SK-N-SH treated with all-trans-retinoic acid at 6 μM for 48 hours (cell line): Measurements from ENCODE around the gene CDC42EP5.

ENCODE experiments used
- ATAC-seq: fragments of 200-7000 bp; cut with Tn5 transposase; 3 replicates; pipeline ENCODE4 v1.9.1; 2020; ENCODE audit warnings: mild to moderate bottlenecking, moderate library complexity
- ARNTL ChIP-seq: fragments of 450-650 bp; formaldehyde crosslinking; IDR thresholded peaks from 2 replicates; pipeline ENCODE4 v1.5.0; 2020; ENCODE audit warnings: low read depth, mild to moderate bottlenecking, moderate library complexity, borderline replicate concordance
- BACH2 ChIP-seq: fragments of 250-450 bp; sonication (Bioruptor Pico); IDR thresholded peaks from 2 replicates; pipeline ENCODE4 v1.9.0; 2021; ENCODE audit warnings: mild to moderate bottlenecking, borderline replicate concordance
- CREB5 ChIP-seq: fragments of 250-450 bp; sonication (Bioruptor Pico); IDR thresholded peaks from 2 replicates; pipeline ENCODE4 v1.5.1; 2020; ENCODE audit warnings: low read depth, mild to moderate bottlenecking, moderate library complexity
- CSDC2 ChIP-seq: fragments of 250-450 bp; sonication (Bioruptor Pico); IDR thresholded peaks from 2 replicates; pipeline ENCODE4 v1.5.0; 2020; ENCODE audit warnings: mild to moderate bottlenecking, moderate library complexity
- CSRNP3 ChIP-seq: fragments of 250-450 bp; sonication (Bioruptor Pico); IDR thresholded peaks from 2 replicates; pipeline ENCODE4 v1.5.1; 2021; ENCODE audit warnings: mild to moderate bottlenecking, moderate library complexity
- ESRRG ChIP-seq: fragments of 250-450 bp; sonication (Bioruptor Pico); IDR thresholded peaks from 2 replicates; pipeline ENCODE4 v1.6.1; 2021; ENCODE audit warnings: mild to moderate bottlenecking
- GLIS3 ChIP-seq: fragments of 250-450 bp; sonication (Bioruptor Pico); IDR thresholded peaks from 2 replicates; pipeline ENCODE4 v1.5.0; 2020; ENCODE audit warnings: mild to moderate bottlenecking, moderate library complexity
- ISL1 ChIP-seq: fragments of 250-450 bp; sonication (Bioruptor Pico); IDR thresholded peaks from 2 replicates; pipeline ENCODE4 v2.1.2; 2022; ENCODE audit warnings: mild to moderate bottlenecking, moderate library complexity
- OSR1 ChIP-seq: fragments of 250-450 bp; sonication (Bioruptor Pico); IDR thresholded peaks from 2 replicates; pipeline ENCODE4 v1.8.0; 2022; ENCODE audit warnings: moderate library complexity, mild to moderate bottlenecking, inconsistent platforms
- PPARA ChIP-seq: fragments of 250-450 bp; sonication (Bioruptor Pico); IDR thresholded peaks from 2 replicates; pipeline ENCODE4 v1.5.0; 2020; ENCODE audit warnings: mild to moderate bottlenecking, borderline replicate concordance
- RARB ChIP-seq: fragments of 250-450 bp; sonication (Bioruptor Pico); IDR thresholded peaks from 2 replicates; pipeline ENCODE4 v1.8.0; 2021; ENCODE audit warnings: mild to moderate bottlenecking, moderate library complexity
- SNAI2 ChIP-seq: fragments of 250-450 bp; sonication (Bioruptor Pico); IDR thresholded peaks from 2 replicates; pipeline ENCODE4 v1.5.0; 2020; ENCODE audit warnings: mild to moderate bottlenecking, moderate library complexity
- TCF4 ChIP-seq: fragments of 250-450 bp; sonication (Bioruptor Pico); IDR thresholded peaks from 2 replicates; pipeline ENCODE4 v1.8.0; 2021; ENCODE audit warnings: mild to moderate bottlenecking, moderate library complexity, borderline replicate concordance
- TOX ChIP-seq: fragments of 250-450 bp; sonication (Bioruptor Pico); IDR thresholded peaks from 2 replicates; pipeline ENCODE4 v1.8.0; 2021; ENCODE audit warnings: mild to moderate bottlenecking, moderate library complexity, borderline replicate concordance
- TSHZ2 ChIP-seq: fragments of 250-450 bp; sonication (Bioruptor Pico); IDR thresholded peaks from 2 replicates; pipeline ENCODE4 v1.5.0; 2020; ENCODE audit warnings: mild to moderate bottlenecking, moderate library complexity
- ZC3H10 ChIP-seq: fragments of 250-450 bp; sonication (Bioruptor Pico); IDR thresholded peaks from 2 replicates; pipeline ENCODE4 v1.5.1; 2021; ENCODE audit warnings: mild to moderate bottlenecking, moderate library complexity
- ZFP3 ChIP-seq: fragments of 250-450 bp; sonication (Bioruptor Pico); IDR thresholded peaks from 2 replicates; pipeline ENCODE4 v1.5.0; 2020; ENCODE audit warnings: mild to moderate bottlenecking, moderate library complexity
- ZFP30 ChIP-seq: fragments of 450-650 bp; formaldehyde crosslinking; IDR thresholded peaks from 2 replicates; pipeline ENCODE4 v1.5.0; 2022; ENCODE audit warnings: mild to moderate bottlenecking, moderate library complexity
- ZNF70 ChIP-seq: fragments of 450-650 bp; formaldehyde crosslinking; IDR thresholded peaks from 2 replicates; pipeline ENCODE4 v1.5.0; 2020; ENCODE audit warnings: mild to moderate bottlenecking, moderate library complexity
- ZNF8 ChIP-seq: fragments of 450-650 bp; formaldehyde crosslinking; IDR thresholded peaks from 2 replicates; pipeline ENCODE4 v1.5.0; 2020; ENCODE audit warnings: mild to moderate bottlenecking, moderate library complexity
- TF ChIP-seq, protein P1 (sequence below): fragments of 250-450 bp; sonication (Bioruptor Pico); IDR thresholded peaks from 2 replicates; pipeline ENCODE4 v1.8.0; 2021; ENCODE audit warnings: low read depth, mild to moderate bottlenecking, moderate library complexity, borderline replicate concordance
- TF ChIP-seq, protein P2 (sequence below): fragments of 250-450 bp; sonication (Bioruptor Pico); IDR thresholded peaks from 2 replicates; pipeline ENCODE4 v1.8.0; 2020; ENCODE audit warnings: mild to moderate bottlenecking, moderate library complexity, borderline replicate concordance

Gene CDC42EP5

GRCh38 chr19:54481326-54481930 is 8.3 kb upstream of the CDC42EP5 start:
- TF ChIP-seq ZC3H10 (CRISPR knock-in tag) (no peak), BACH2 (CRISPR knock-in tag) (no peak), ZFP3 (CRISPR knock-in tag) (no peak), GLIS3 (no peak), PPARA (CRISPR knock-in tag) (no peak), CSDC2 (CRISPR knock-in tag) (no peak), TOX (CRISPR knock-in tag) (no peak)
- TF ChIP-seq, protein P1, sequence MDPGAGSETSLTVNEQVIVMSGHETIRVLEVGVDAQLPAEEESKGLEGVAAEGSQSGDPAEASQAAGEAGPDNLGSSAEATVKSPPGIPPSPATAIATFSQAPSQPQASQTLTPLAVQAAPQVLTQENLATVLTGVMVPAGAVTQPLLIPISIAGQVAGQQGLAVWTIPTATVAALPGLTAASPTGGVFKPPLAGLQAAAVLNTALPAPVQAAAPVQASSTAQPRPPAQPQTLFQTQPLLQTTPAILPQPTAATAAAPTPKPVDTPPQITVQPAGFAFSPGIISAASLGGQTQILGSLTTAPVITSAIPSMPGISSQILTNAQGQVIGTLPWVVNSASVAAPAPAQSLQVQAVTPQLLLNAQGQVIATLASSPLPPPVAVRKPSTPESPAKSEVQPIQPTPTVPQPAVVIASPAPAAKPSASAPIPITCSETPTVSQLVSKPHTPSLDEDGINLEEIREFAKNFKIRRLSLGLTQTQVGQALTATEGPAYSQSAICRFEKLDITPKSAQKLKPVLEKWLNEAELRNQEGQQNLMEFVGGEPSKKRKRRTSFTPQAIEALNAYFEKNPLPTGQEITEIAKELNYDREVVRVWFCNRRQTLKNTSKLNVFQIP (CRISPR knock-in tag) = no peak
- ATAC-seq = peak; percentile 70

- TF ChIP-seq ESRRG = no peak
- no peak for TF ChIP-seq TOX (CRISPR knock-in tag)
- TF ChIP-seq PPARA (CRISPR knock-in tag) = no peak
- TF ChIP-seq, protein P2, sequence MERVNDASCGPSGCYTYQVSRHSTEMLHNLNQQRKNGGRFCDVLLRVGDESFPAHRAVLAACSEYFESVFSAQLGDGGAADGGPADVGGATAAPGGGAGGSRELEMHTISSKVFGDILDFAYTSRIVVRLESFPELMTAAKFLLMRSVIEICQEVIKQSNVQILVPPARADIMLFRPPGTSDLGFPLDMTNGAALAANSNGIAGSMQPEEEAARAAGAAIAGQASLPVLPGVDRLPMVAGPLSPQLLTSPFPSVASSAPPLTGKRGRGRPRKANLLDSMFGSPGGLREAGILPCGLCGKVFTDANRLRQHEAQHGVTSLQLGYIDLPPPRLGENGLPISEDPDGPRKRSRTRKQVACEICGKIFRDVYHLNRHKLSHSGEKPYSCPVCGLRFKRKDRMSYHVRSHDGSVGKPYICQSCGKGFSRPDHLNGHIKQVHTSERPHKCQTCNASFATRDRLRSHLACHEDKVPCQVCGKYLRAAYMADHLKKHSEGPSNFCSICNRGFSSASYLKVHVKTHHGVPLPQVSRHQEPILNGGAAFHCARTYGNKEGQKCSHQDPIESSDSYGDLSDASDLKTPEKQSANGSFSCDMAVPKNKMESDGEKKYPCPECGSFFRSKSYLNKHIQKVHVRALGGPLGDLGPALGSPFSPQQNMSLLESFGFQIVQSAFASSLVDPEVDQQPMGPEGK = no peak
- TF ChIP-seq ZC3H10 (CRISPR knock-in tag) = no peak
- no peak for TF ChIP-seq CSDC2 (CRISPR knock-in tag)
- TF ChIP-seq BACH2 (CRISPR knock-in tag) = no peak
- no peak for TF ChIP-seq TSHZ2 (CRISPR knock-in tag)
- TF ChIP-seq GLIS3 = no peak
- TF ChIP-seq RARB (CRISPR knock-in tag) = no peak
- TF ChIP-seq ARNTL (CRISPR knock-in tag) = no peak
- TF ChIP-seq CREB5 = no peak
- TF ChIP-seq OSR1 (CRISPR knock-in tag) = no peak
- TF ChIP-seq ZNF8 (CRISPR knock-in tag) = no peak
- no peak for TF ChIP-seq SNAI2 (CRISPR knock-in tag)
- no peak for TF ChIP-seq CSRNP3
- TF ChIP-seq, all 23 proteins: peak for 0
- no peak for ATAC-seq
Measured at GRCh38 chr19:54480051-54480450, 7.0 kb upstream of the CDC42EP5 start.

- peak; percentile 62 for ATAC-seq
Measured at GRCh38 chr19:54478677-54479266, 5.7 kb upstream of the CDC42EP5 start.

More at GRCh38 chr19:54478677-54479266, 5.7 kb upstream of the CDC42EP5 start:
- no peak for TF ChIP-seq ZC3H10 (CRISPR knock-in tag)
- no peak for TF ChIP-seq BACH2 (CRISPR knock-in tag)
- TF ChIP-seq, protein P1 (CRISPR knock-in tag) = no peak
- no peak for TF ChIP-seq ISL1 (CRISPR knock-in tag)
- TF ChIP-seq OSR1 (CRISPR knock-in tag) = no peak
- no peak for TF ChIP-seq RARB (CRISPR knock-in tag)
- TF ChIP-seq PPARA (CRISPR knock-in tag) = no peak
- TF ChIP-seq ARNTL (CRISPR knock-in tag) = no peak
- TF ChIP-seq CSDC2 (CRISPR knock-in tag) = no peak
- TF ChIP-seq TOX (CRISPR knock-in tag) = no peak
- TF ChIP-seq SNAI2 (CRISPR knock-in tag) = no peak
- TF ChIP-seq CSRNP3 = no peak
- no peak for TF ChIP-seq TCF4 (CRISPR knock-in tag)
- no peak for TF ChIP-seq ESRRG
- no peak for TF ChIP-seq ZFP30 (CRISPR knock-in tag)
- TF ChIP-seq ZNF70 = no peak
- no peak for TF ChIP-seq ZNF8 (CRISPR knock-in tag)
